NOMO-1 treated with DMSO at 0.1 percent for 48 hours (cell line): ENCODE results near the gene SLC25A23.
"Not testable (repeated sequence)": the region's sequence is repeated elsewhere in the genome, so short reads cannot be mapped to it uniquely, and the experiment has no call there.

Experiments used
- DNase-seq: peaks from one replicate; lab custom pipeline; 2025; ENCODE audit not compliant: unreplicated experiment; lab: John Stamatoyannopoulos, UW

SLC25A23 gene

GRCh38 chr19:6457958-6458694, 1.5 kb downstream of the SLC25A23 start:
- no peak for DNase-seq

GRCh38 chr19:6455924-6456323, 3.7 kb downstream of the SLC25A23 start:
- DNase-seq = no peak

GRCh38 chr19:6453951-6454565, 5.5 kb downstream of the SLC25A23 start:
- DNase-seq = no peak

GRCh38 chr19:6452899-6453298, 6.7 kb downstream of the SLC25A23 start:
- no peak for DNase-seq

GRCh38 chr19:6452223-6452614, 7.4 kb downstream of the SLC25A23 start:
- no peak for DNase-seq

GRCh38 chr19:6451583-6452222, 7.9 kb downstream of the SLC25A23 start:
- DNase-seq = no peak

- no peak for DNase-seq
Measured at GRCh38 chr19:6450166-6450565, 9.4 kb downstream of the SLC25A23 start.

GRCh38 chr19:6448045-6448444, 11.5 kb downstream of the SLC25A23 start:
- no peak for DNase-seq

GRCh38 chr19:6446452-6446851, 13.1 kb downstream of the SLC25A23 start:
- DNase-seq = no peak

- no peak for DNase-seq
Measured at GRCh38 chr19:6443986-6444385, 15.6 kb downstream of the SLC25A23 start.

- DNase-seq = no peak
Measured at GRCh38 chr19:6442087-6442688, 17.4 kb downstream of the SLC25A23 start.

GRCh38 chr19:6440905-6441304, 18.7 kb downstream of the SLC25A23 start:
- no peak for DNase-seq

- no peak for DNase-seq
Measured at GRCh38 chr19:6439743-6440142, 19.8 kb downstream of the SLC25A23 start.

- DNase-seq = no peak
Measured at GRCh38 chr19:6433663-6434062, 25.9 kb downstream of the SLC25A23 start, which contains the start of gene SLC25A41. SLC25A41 (minus strand) TSS chr19:6433763; CDS start chr19:6433693, 70 bp downstream.

GRCh38 chr19:6433165-6433564, 26.4 kb downstream of the SLC25A23 start:
- no peak for DNase-seq

- DNase-seq = no peak
Measured at GRCh38 chr19:6431891-6432290, 27.7 kb downstream of the SLC25A23 start.

- peak; percentile 58 for DNase-seq
Measured at GRCh38 chr19:6429419-6430221, 30.0 kb downstream of the SLC25A23 start.

GRCh38 chr19:6428692-6429418, 30.7 kb downstream of the SLC25A23 start:
- DNase-seq = not testable (repeated sequence)

- DNase-seq = no peak
Measured at GRCh38 chr19:6427131-6427530, 32.5 kb downstream of the SLC25A23 start.
